Panc1 (cell line): ENCODE data around the gene UBTD2.

Experiments used
- SIN3A ChIP-seq: IDR thresholded peaks from 2 replicates; pipeline ENCODE4 v1.6.1; 2012; ENCODE audit warnings: low read depth, mild to moderate bottlenecking, low read length, moderate library complexity, borderline replicate concordance; ENCODE audit not compliant: insufficient read depth
- TF ChIP-seq, protein P1 (sequence below): fragments of 450-650 bp; IDR thresholded peaks from 2 replicates; pipeline ENCODE4 v1.5.1; 2017; ENCODE audit warnings: mild to moderate bottlenecking

GRCh38 chr5:172264815-172265395 lies 18.7 kb downstream of the UBTD2 start:
- TF ChIP-seq, protein P1, sequence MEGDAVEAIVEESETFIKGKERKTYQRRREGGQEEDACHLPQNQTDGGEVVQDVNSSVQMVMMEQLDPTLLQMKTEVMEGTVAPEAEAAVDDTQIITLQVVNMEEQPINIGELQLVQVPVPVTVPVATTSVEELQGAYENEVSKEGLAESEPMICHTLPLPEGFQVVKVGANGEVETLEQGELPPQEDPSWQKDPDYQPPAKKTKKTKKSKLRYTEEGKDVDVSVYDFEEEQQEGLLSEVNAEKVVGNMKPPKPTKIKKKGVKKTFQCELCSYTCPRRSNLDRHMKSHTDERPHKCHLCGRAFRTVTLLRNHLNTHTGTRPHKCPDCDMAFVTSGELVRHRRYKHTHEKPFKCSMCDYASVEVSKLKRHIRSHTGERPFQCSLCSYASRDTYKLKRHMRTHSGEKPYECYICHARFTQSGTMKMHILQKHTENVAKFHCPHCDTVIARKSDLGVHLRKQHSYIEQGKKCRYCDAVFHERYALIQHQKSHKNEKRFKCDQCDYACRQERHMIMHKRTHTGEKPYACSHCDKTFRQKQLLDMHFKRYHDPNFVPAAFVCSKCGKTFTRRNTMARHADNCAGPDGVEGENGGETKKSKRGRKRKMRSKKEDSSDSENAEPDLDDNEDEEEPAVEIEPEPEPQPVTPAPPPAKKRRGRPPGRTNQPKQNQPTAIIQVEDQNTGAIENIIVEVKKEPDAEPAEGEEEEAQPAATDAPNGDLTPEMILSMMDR: no peak
- TF ChIP-seq SIN3A: no peak
